H1 (cell line): ENCODE data around the gene COTL1. TPM values are rescaled to one million over a fixed set of nuclear protein-coding genes. Genes with fewer than 3 reads are reported as not detected.

Experiments
- CTCF ChIA-PET: fragments of 300-600 bp; sonication (Branson Sonifier 250); formaldehyde crosslinking; loops from one replicate; lab custom pipeline; 2021; ENCODE audit not compliant: partially characterized antibody; lab: Charles Lee
- POLR2A ChIA-PET: fragments of 300-600 bp; sonication (Branson Sonifier 250); formaldehyde crosslinking; loops from one replicate; lab custom pipeline; 2021; ENCODE audit warnings: inconsistent platforms; ENCODE audit not compliant: partially characterized antibody; lab: Charles Lee
- DNase-seq, 2 experiments: peaks; one replicate each; pipeline versions ENCODE4 v3.0.0 to v3.0.0-alpha.2; 2010 to 2022; ENCODE audit warnings: low spot score in 2 of 2, low read depth in 1 of 2, mixed read lengths in 1 of 2
- FAIRE-seq: peaks from 2 replicates; lab custom pipeline; 2011; peaks lifted over from hg19 to GRCh38; lab: Jason Lieb, UNC
- H2AFZ ChIP-seq: 2 replicates; pipeline ENCODE4 v1.8.1; 2012; ENCODE audit warnings: low read length, inconsistent platforms
- H2AK5ac ChIP-seq: 2 replicates; pipeline ENCODE4 v1.6.1; 2013; ENCODE audit warnings: low read depth, low read length
- H2BK120ac ChIP-seq: replicated peaks from 2 replicates; pipeline ENCODE3; 2013; ENCODE audit warnings: low read depth, low read length, inconsistent platforms
- H2BK12ac ChIP-seq: 2 replicates; pipeline ENCODE4 v1.6.1; 2013; ENCODE audit warnings: low read depth, low read length
- H2BK15ac ChIP-seq: 2 replicates; pipeline ENCODE4 v1.6.1; 2013; ENCODE audit warnings: low read length
- H2BK20ac ChIP-seq: 2 replicates; pipeline ENCODE4 v1.6.1; 2013; ENCODE audit warnings: low read length
- H2BK5ac ChIP-seq: 2 replicates; pipeline ENCODE4 v1.6.1; 2013; ENCODE audit warnings: low read depth, low read length
- H3K14ac ChIP-seq: 2 replicates; pipeline ENCODE4 v1.6.1; 2013; ENCODE audit warnings: inconsistent platforms; ENCODE audit not compliant: insufficient read length
- H3K18ac ChIP-seq: 2 replicates; pipeline ENCODE4 v1.6.1; 2013; ENCODE audit warnings: low read length; ENCODE audit errors: extremely low read depth
- H3K23ac ChIP-seq: 2 replicates; pipeline ENCODE4 v1.6.1; 2013; ENCODE audit warnings: inconsistent platforms; ENCODE audit not compliant: insufficient read length
- H3K23me2 ChIP-seq: 2 replicates; pipeline ENCODE4 v1.6.1; 2013; ENCODE audit warnings: low read depth, low read length
- H3K27ac ChIP-seq: 2 replicates; pipeline ENCODE4 v1.6.1; 2011; ENCODE audit warnings: low read depth, low read length, inconsistent platforms
- H3K27me3 ChIP-seq, 4 experiments: replicated peaks in 1 of 4; 1 replicate in 1 of 4; 2 replicates in 3 of 4; pipeline versions ENCODE4 v1.6.1 to v1.8.1; 2011 to 2013; ENCODE audit warnings: low read length in 3 of 4, mild to moderate bottlenecking in 3 of 4, inconsistent platforms in 2 of 4, mixed read lengths in 2 of 4, moderate library complexity in 1 of 4; ENCODE audit not compliant: control insufficient read depth in 3 of 4, insufficient read depth in 3 of 4; ENCODE audit errors: extremely low read depth in 1 of 4
- H3K36me3 ChIP-seq, 4 experiments: 2 replicates each; pipeline versions ENCODE4 v1.6.1 to v1.8.1; 2011 to 2013; ENCODE audit warnings: mild to moderate bottlenecking in 4 of 4, low read length in 3 of 4, moderate library complexity in 2 of 4, control low read depth in 1 of 4, inconsistent platforms in 1 of 4; ENCODE audit not compliant: insufficient read depth in 4 of 4, control insufficient read depth in 2 of 4
- H3K4ac ChIP-seq: replicated peaks from 2 replicates; pipeline ENCODE3; 2013; ENCODE audit warnings: low read length, low read depth, mixed read lengths, inconsistent platforms; ENCODE audit not compliant: insufficient read length
- H3K4me1 ChIP-seq, 4 experiments: replicated peaks in 1 of 4; 1 replicate in 1 of 4; 2 replicates in 3 of 4; pipeline versions ENCODE4 v1.6.1 to v1.8.1; 2011 to 2013; ENCODE audit warnings: low read length in 3 of 4, inconsistent platforms in 2 of 4, mixed read lengths in 1 of 4; ENCODE audit not compliant: insufficient read depth in 4 of 4, control insufficient read depth in 3 of 4
- H3K4me2 ChIP-seq, 2 experiments: 2 replicates each; pipeline versions ENCODE4 v1.6.1 to v1.8.1; 2011 to 2013; ENCODE audit warnings: low read depth in 2 of 2, low read length in 2 of 2, control low read depth in 1 of 2, inconsistent platforms in 1 of 2, mild to moderate bottlenecking in 1 of 2; ENCODE audit not compliant: insufficient read depth in 1 of 2
- H3K4me3 ChIP-seq, 4 experiments: fragments of 200-600, 300-600 bp in 1 of 4; sonication (generic), shearing (Covaris generic), sonication (Bioruptor Twin) in 1 of 4; 2 replicates each; pipeline versions ENCODE4 v1.5.1 to v1.8.1; 2011 to 2016; ENCODE audit warnings: low read length in 4 of 4, low read depth in 3 of 4, control low read depth in 2 of 4, inconsistent platforms in 2 of 4, mild to moderate bottlenecking in 2 of 4, mixed read lengths in 1 of 4, moderate library complexity in 1 of 4; ENCODE audit not compliant: insufficient read depth in 2 of 4; ENCODE audit errors: extremely low read depth in 1 of 4
- H3K56ac ChIP-seq: replicated peaks from 2 replicates; pipeline ENCODE3; 2013; ENCODE audit warnings: low read depth, mild to moderate bottlenecking, mixed read lengths, low read length, inconsistent platforms; ENCODE audit not compliant: insufficient read length
- H3K79me1 ChIP-seq: 2 replicates; pipeline ENCODE4 v1.6.1; 2013; ENCODE audit warnings: low read depth, low read length, control low read depth
- H3K79me2 ChIP-seq, 2 experiments: 2 replicates each; pipeline versions ENCODE4 v1.6.1 to v1.8.1; 2012 to 2013; ENCODE audit warnings: low read length in 2 of 2, mild to moderate bottlenecking in 2 of 2, inconsistent platforms in 1 of 2; ENCODE audit not compliant: insufficient read depth in 2 of 2, control insufficient read depth in 1 of 2
- H3K9ac ChIP-seq, 4 experiments: replicated peaks in 1 of 4; 1 replicate in 1 of 4; 2 replicates in 3 of 4; pipeline versions ENCODE4 v1.6.1 to v1.8.1; 2011 to 2013; ENCODE audit warnings: low read depth in 3 of 4, low read length in 3 of 4, control low read depth in 2 of 4, mild to moderate bottlenecking in 2 of 4, moderate library complexity in 2 of 4, inconsistent platforms in 1 of 4; ENCODE audit errors: extremely low read depth in 1 of 4
- H3K9me3 ChIP-seq, 2 experiments: 2 replicates each; pipeline versions ENCODE4 v1.6.1 to v1.8.1; 2012 to 2013; ENCODE audit warnings: mild to moderate bottlenecking in 2 of 2, moderate library complexity in 2 of 2, control low read depth in 1 of 2, inconsistent platforms in 1 of 2, low read depth in 1 of 2, low read length in 1 of 2, mixed read lengths in 1 of 2; ENCODE audit not compliant: insufficient read depth in 2 of 2
- H4K20me1 ChIP-seq, 2 experiments: replicated peaks in 1 of 2; 2 replicates each; pipeline versions ENCODE3 to v1.8.1; 2011 to 2013; ENCODE audit warnings: inconsistent platforms in 2 of 2, low read length in 2 of 2, mild to moderate bottlenecking in 1 of 2; ENCODE audit not compliant: insufficient read depth in 2 of 2, control insufficient read depth in 1 of 2
- H4K5ac ChIP-seq: 2 replicates; pipeline ENCODE4 v1.6.1; 2013; ENCODE audit warnings: low read length, low read depth, mixed read lengths, inconsistent platforms; ENCODE audit not compliant: insufficient read length
- H4K8ac ChIP-seq: 2 replicates; pipeline ENCODE4 v1.8.0; 2013; ENCODE audit warnings: mild to moderate bottlenecking, moderate library complexity, low read length, inconsistent platforms; ENCODE audit not compliant: insufficient read depth; ENCODE audit errors: extremely low read depth
- H4K91ac ChIP-seq: replicated peaks from 2 replicates; pipeline ENCODE3; 2013; ENCODE audit warnings: low read length, mixed read lengths, inconsistent platforms; ENCODE audit not compliant: insufficient read length
- ASH2L ChIP-seq: fragments of 200-600, 300-600 bp; sonication (generic); IDR thresholded peaks from one replicate; pipeline ENCODE4 v1.7.1; 2017; ENCODE audit warnings: low read length
- BCL11A ChIP-seq, 2 experiments: IDR thresholded peaks; one replicate each; pipeline ENCODE4 v1.6.1; 2011; ENCODE audit warnings: low read depth in 2 of 2, low read length in 2 of 2, mild to moderate bottlenecking in 2 of 2
- CBX5 ChIP-seq: fragments of 300-800, 300-1000 bp; sonication (generic); IDR thresholded peaks from 2 replicates; pipeline ENCODE4 v1.7.1; 2016; ENCODE audit warnings: antibody characterized with exemption, low read length, low read depth
- CTBP2 ChIP-seq: IDR thresholded peaks from 2 replicates; pipeline ENCODE4 v1.7.0; 2011; ENCODE audit warnings: borderline replicate concordance, mild to moderate bottlenecking, moderate library complexity, mixed read lengths, low read length; ENCODE audit not compliant: insufficient read depth, insufficient read length
- E2F6 ChIP-seq: IDR thresholded peaks from 2 replicates; pipeline ENCODE4 v1.6.1; 2012; ENCODE audit warnings: inconsistent platforms
- EZH2 ChIP-seq: fragments of 200-600 bp; sonication (generic); IDR thresholded peaks from 2 replicates; pipeline ENCODE4 v1.7.1; 2012; ENCODE audit warnings: low read depth, mild to moderate bottlenecking, moderate library complexity, low read length, inconsistent platforms; ENCODE audit not compliant: severe bottlenecking
- JUND ChIP-seq: IDR thresholded peaks from 2 replicates; pipeline ENCODE4 v1.6.1; 2011; ENCODE audit warnings: mild to moderate bottlenecking, improper control_type of control experiment, low read length
- KDM1A ChIP-seq: fragments of 200-600, 300-600 bp; sonication (generic); IDR thresholded peaks from 2 replicates; pipeline ENCODE4 v1.7.1; 2016; ENCODE audit warnings: mild to moderate bottlenecking, low read length, borderline replicate concordance
- KDM4A ChIP-seq: IDR thresholded peaks from one replicate; pipeline ENCODE4 v1.7.1; 2012; ENCODE audit warnings: low read depth, mild to moderate bottlenecking, moderate library complexity, low read length, inconsistent platforms; ENCODE audit not compliant: severe bottlenecking
- RAD21 ChIP-seq, 2 experiments: IDR thresholded peaks in 1 of 2; conservative IDR thresholded peaks in 1 of 2; 2 replicates each; pipeline ENCODE4 v1.6.1; 2011; ENCODE audit warnings: low read depth in 2 of 2, low read length in 2 of 2, improper control_type of control experiment in 1 of 2, inconsistent platforms in 1 of 2, mild to moderate bottlenecking in 1 of 2, moderate library complexity in 1 of 2
- SIRT6 ChIP-seq: IDR thresholded peaks from one replicate; pipeline ENCODE4 v1.7.1; 2012; ENCODE audit warnings: low read length, inconsistent platforms
- SP4 ChIP-seq: IDR thresholded peaks from 2 replicates; pipeline ENCODE4 v1.6.1; 2012; ENCODE audit warnings: low read length, inconsistent platforms
- SUZ12 ChIP-seq: fragments of 200-600 bp; sonication (generic); IDR thresholded peaks from 2 replicates; pipeline ENCODE4 v1.6.1; 2012; ENCODE audit warnings: mild to moderate bottlenecking, inconsistent platforms, low read length, moderate library complexity, mixed read lengths
- TEAD4 ChIP-seq: IDR thresholded peaks from 2 replicates; pipeline ENCODE4 v1.6.1; 2012; ENCODE audit warnings: low read depth, low read length, inconsistent platforms, mixed read lengths
- WGBS, 2 experiments: shearing (Covaris generic) in 1 of 2; methylation state at CpG; one replicate each; pipeline versions ENCODE4 v1.1.6 to v1.1.7; 2013 to 2015; ENCODE audit warnings: low lambda C conversion rate in 2 of 2, mixed read lengths in 2 of 2, inconsistent platforms in 1 of 2, low coverage in 1 of 2, missing lambda C conversion rate in 1 of 2; ENCODE audit not compliant: insufficient replicate concordance in 2 of 2, insufficient coverage in 1 of 2, insufficient read length in 1 of 2; ENCODE audit errors: extremely low coverage in 1 of 2, missing lambda C conversion rate in 1 of 2; 5-methylcytosine and 5-hydroxymethylcytosine counted together
- polyA plus RNA-seq, 7 experiments: library from polyadenylated mRNA; depleted of rRNA in 3 of 7; stranded (reverse) in 5 of 7; unstranded in 2 of 7; fragments of >200 nt in 5 of 7; fragments of 200-250 nt in 2 of 7; gene quantifications; 1 replicate in 5 of 7; 2 replicates in 1 of 7; 4 replicates in 1 of 7; pipeline versions ENCODE4 v1.2.1 to v1.2.3, GENCODE V29; 2011 to 2013; ENCODE audit warnings: missing spikeins in 2 of 7, mixed read lengths in 2 of 7
- total RNA-seq: library from RNA; stranded (reverse); fragmentation: NEBNext Ultra II Directional; extraction: Animal tissue kit (Norgen Biotek cat#: 25700); gene quantifications from 2 replicates; pipeline ENCODE4 v1.2.1, GENCODE V29; 2021

Gene COTL1
- total and polyA plus RNA-seq, 2 of the 8 experiments (the other 6 are each of a cell fraction or from before 2014, with no cell fraction given) = 59.2 to 183 TPM

DNA sequence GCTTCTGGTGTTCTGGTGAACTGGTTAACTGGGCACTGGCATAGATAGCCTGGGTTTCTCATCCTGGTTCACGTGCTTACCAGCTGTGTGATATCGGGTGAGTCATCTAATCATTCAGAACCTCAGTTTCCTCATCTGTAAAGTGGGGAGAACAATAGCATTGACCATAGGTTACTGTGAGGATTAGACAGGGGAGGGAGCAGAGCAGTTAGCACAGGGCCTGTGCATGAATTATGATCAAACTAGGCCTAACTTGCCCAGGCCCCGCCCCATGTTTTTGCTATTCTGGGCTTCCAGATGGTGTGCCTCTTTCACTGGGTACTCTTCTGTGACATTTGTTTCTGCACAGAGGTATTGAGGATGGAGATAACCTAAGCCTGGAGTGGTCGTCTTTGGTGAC, 25.8 kb upstream of the COTL1 start:
- Histone ChIP-seq H3K27ac (no peak overlapping the region), H3K36me3 (no peaks in the 10 kb centered on the region), H3K4me1 (peaks cover 0 to 5% (median 2%) of the 10 kb centered on the region in 4 experiments; a peak in 4 of 7 replicates), H2BK5ac (no peak overlapping the region), H4K91ac (no peak overlapping the region), H3K18ac (no peak overlapping the region), H2BK15ac (no peak overlapping the region), H3K27me3 (peaks cover 0 to 5% (median 5%) of the 10 kb centered on the region in 4 experiments; a peak in 1 of 7 replicates), H2AK5ac (no peak overlapping the region), H3K9me3 (no peaks in the 10 kb centered on the region), H3K79me1 (no peaks in the 10 kb centered on the region), H3K79me2 (no peaks in the 10 kb centered on the region), H3K14ac (no peak overlapping the region), H4K20me1 (no peaks in the 10 kb centered on the region), H3K9ac (no peak overlapping the region), H2BK12ac (no peak overlapping the region), H2BK20ac (no peak overlapping the region), H3K56ac (no peak overlapping the region), H4K5ac (no peak overlapping the region), H3K23ac (no peak overlapping the region), H2BK120ac (no peak overlapping the region), H3K23me2 (peaks cover 3% of the 10 kb centered on the region; the same call in 1 of the 2 replicates), H3K4me3 (no peak overlapping the region), H3K4ac (no peak overlapping the region), H2AFZ (no peak overlapping the region), H3K4me2 (no peak overlapping the region), H4K8ac (no peak overlapping the region)
- 93% methylated on average over 4 of the region's 4 CpGs; no CpG with 5 or more reads in 1 of the 2 experiments for WGBS, 2 experiments
- DNase-seq = no peak
- CTCF ChIA-PET = interaction anchor here (1.3 to 3.3 kb wide), 5 partner anchors 21 to 132 kb away, joined by 4 to 27 read pairs (median 8); no protein-coding TSS in a partner anchor
- POLR2A ChIA-PET = no interaction called here
- FAIRE-seq = no peak
- TF ChIP-seq SP4 (no peak), SIRT6 (no peak), JUND (no peak), KDM1A (no peak), CBX5 (no peak), ASH2L (no peak), SUZ12 (no peak), CTBP2 (no peak), EZH2 (no peak), RAD21 (IDR thresholded peaks at IDR 0.05 in 1 of 2, conservative IDR thresholded peaks at IDR 0.05 in 1 of 2; ENCODE audit: low read depth in 2 of 2, low read length in 2 of 2) (no peak), BCL11A (IDR thresholded peaks at IDR 0.05; ENCODE audit: low read depth in 2 of 2, low read length in 2 of 2) (no peak), TEAD4 (no peak), E2F6 (no peak), KDM4A (no peak)
